Parathyroid adenoma (tissue), 2 donors: Measurements from ENCODE around the gene DGKD.

ENCODE experiments used
- H2AFZ ChIP-seq: fragments of 300-600 bp; sonication (generic); one replicate; pipeline ENCODE4 v1.7.0; 2017; ENCODE audit warnings: antibody characterized with exemption, mild to moderate bottlenecking
- H3K27ac ChIP-seq: fragments of 300-600 bp; sonication (generic); one replicate; pipeline ENCODE4 v1.7.0; 2017
- H3K27me3 ChIP-seq: fragments of 300-600 bp; sonication (generic); one replicate; pipeline ENCODE4 v1.7.0; 2017; ENCODE audit warnings: low read length; ENCODE audit not compliant: control insufficient read depth, insufficient read depth
- H3K36me3 ChIP-seq: fragments of 300-600 bp; sonication (generic); one replicate; pipeline ENCODE4 v1.7.0; 2017; ENCODE audit warnings: low read length; ENCODE audit not compliant: control insufficient read depth, insufficient read depth
- H3K4me1 ChIP-seq: fragments of 300-600 bp; sonication (generic); one replicate; pipeline ENCODE4 v1.7.0; 2017; ENCODE audit warnings: control low read depth
- H3K4me2 ChIP-seq: fragments of 300-600 bp; sonication (generic); one replicate; pipeline ENCODE4 v1.7.0; 2017; ENCODE audit warnings: low read length
- H3K4me3 ChIP-seq: fragments of 300-600 bp; sonication (generic); one replicate; pipeline ENCODE4 v1.7.0; 2017; ENCODE audit warnings: low read depth, low read length
- H3K79me2 ChIP-seq: fragments of 300-600 bp; sonication (generic); one replicate; pipeline ENCODE4 v1.7.0; 2017; ENCODE audit warnings: control low read depth
- H3K9ac ChIP-seq: fragments of 300-600 bp; sonication (generic); one replicate; pipeline ENCODE4 v1.7.0; 2017; ENCODE audit warnings: mild to moderate bottlenecking
- H3K9me3 ChIP-seq: fragments of 300-600 bp; sonication (generic); one replicate; pipeline ENCODE4 v1.7.0; 2017; ENCODE audit warnings: low read length; ENCODE audit not compliant: control insufficient read depth
- CTCF ChIP-seq: fragments of 300-600 bp; sonication (generic); IDR thresholded peaks from one replicate; pipeline ENCODE4 v1.7.0; 2017; ENCODE audit warnings: antibody characterized with exemption, mild to moderate bottlenecking
- donor health status: primary hyperparathyroidism.

The DGKD gene

GRCh38 chr2:233384811-233385488 is 30.7 kb downstream of the DGKD start:
- Histone ChIP-seq H3K79me2 (peaks cover 7% of the 10 kb centered on the region), H3K9ac (no peak overlapping the region)

GRCh38 chr2:233385489-233386044 is 31.3 kb downstream of the DGKD start:
- no peak overlapping the region for H2AFZ ChIP-seq
- no peak overlapping the region for H3K4me2 ChIP-seq
- no peaks in the 10 kb centered on the region for H3K27me3 ChIP-seq
- TF ChIP-seq CTCF = no peak
- H3K4me3 ChIP-seq = no peak overlapping the region
- H3K9ac ChIP-seq = no peak overlapping the region
- H3K4me1 ChIP-seq = peaks cover 11% of the 10 kb centered on the region
- H3K79me2 ChIP-seq = peaks cover 2% of the 10 kb centered on the region
- H3K36me3 ChIP-seq = no peaks in the 10 kb centered on the region
- H3K9me3 ChIP-seq = no peaks in the 10 kb centered on the region
- H3K27ac ChIP-seq = no peak overlapping the region

More at GRCh38 chr2:233384811-233385488, 30.7 kb downstream of the DGKD start:
- Histone ChIP-seq H3K4me2 (no peak overlapping the region), H3K36me3 (no peaks in the 10 kb centered on the region), H2AFZ (no peak overlapping the region), H3K4me1 (peaks cover 11% of the 10 kb centered on the region), H3K27me3 (no peaks in the 10 kb centered on the region), H3K27ac (no peak overlapping the region), H3K4me3 (no peak overlapping the region), H3K9me3 (no peaks in the 10 kb centered on the region)
- TF ChIP-seq CTCF = no peak

- TF ChIP-seq CTCF = no peak
- Histone ChIP-seq H2AFZ (no peak overlapping the region), H3K9me3 (no peaks in the 10 kb centered on the region), H3K4me2 (no peak overlapping the region), H3K9ac (no peak overlapping the region), H3K79me2 (no peaks in the 10 kb centered on the region), H3K4me1 (peaks cover 11% of the 10 kb centered on the region), H3K27ac (no peak overlapping the region), H3K27me3 (no peaks in the 10 kb centered on the region), H3K36me3 (no peaks in the 10 kb centered on the region), H3K4me3 (no peak overlapping the region)
Measured at GRCh38 chr2:233386382-233387041, 32.2 kb downstream of the DGKD start.

- no peak for TF ChIP-seq CTCF
- peak overlapping the region; percentile 75 for H2AFZ ChIP-seq
- no peaks in the 10 kb centered on the region for H3K36me3 ChIP-seq
- H3K4me3 ChIP-seq = no peak overlapping the region
- peaks cover 11% of the 10 kb centered on the region for H3K4me1 ChIP-seq
- H3K79me2 ChIP-seq = no peaks in the 10 kb centered on the region
- peak overlapping the region; percentile 65 for H3K27ac ChIP-seq
- H3K4me2 ChIP-seq = peak overlapping the region; percentile 18
- no peaks in the 10 kb centered on the region for H3K27me3 ChIP-seq
- no peaks in the 10 kb centered on the region for H3K9me3 ChIP-seq
- no peak overlapping the region for H3K9ac ChIP-seq
Measured at GRCh38 chr2:233387225-233387624, 32.9 kb downstream of the DGKD start.
